C4-2B (cell line): ENCODE results near the gene CAMTA1.

Source experiments
- ZFX ChIP-seq: fragments of 450-650 bp; IDR thresholded peaks from 2 replicates; pipeline ENCODE4 v1.6.1; 2017
- TF ChIP-seq, protein P1 (sequence below): fragments of 450-650 bp; conservative IDR thresholded peaks from 2 replicates; pipeline ENCODE4 v1.5.1; 2017; ENCODE audit warnings: mild to moderate bottlenecking

DNA sequence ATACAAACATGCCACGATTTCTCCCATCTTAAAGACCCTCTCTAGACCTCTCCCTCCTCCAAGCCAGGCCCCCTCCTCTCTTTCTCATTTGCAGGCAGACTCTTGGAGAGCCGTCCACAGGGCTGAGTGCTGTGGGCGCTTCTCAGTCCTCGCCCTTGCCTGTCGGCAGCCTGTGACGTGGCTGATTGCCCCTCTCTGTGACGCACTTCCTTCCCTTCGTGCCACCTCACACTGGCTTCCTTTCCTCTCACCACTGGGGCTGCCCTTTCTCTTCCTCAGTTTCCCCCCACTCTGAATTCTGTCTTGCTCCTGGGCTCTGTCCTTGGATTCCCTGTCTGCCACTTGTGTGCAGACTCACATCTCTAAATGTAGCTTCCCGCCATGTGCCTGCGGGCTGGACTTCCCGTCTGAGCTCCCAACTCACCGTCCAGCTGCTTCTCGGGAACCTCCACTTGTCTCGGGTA lies 227.2 kb downstream of the CAMTA1 start:
- TF ChIP-seq, protein P1, sequence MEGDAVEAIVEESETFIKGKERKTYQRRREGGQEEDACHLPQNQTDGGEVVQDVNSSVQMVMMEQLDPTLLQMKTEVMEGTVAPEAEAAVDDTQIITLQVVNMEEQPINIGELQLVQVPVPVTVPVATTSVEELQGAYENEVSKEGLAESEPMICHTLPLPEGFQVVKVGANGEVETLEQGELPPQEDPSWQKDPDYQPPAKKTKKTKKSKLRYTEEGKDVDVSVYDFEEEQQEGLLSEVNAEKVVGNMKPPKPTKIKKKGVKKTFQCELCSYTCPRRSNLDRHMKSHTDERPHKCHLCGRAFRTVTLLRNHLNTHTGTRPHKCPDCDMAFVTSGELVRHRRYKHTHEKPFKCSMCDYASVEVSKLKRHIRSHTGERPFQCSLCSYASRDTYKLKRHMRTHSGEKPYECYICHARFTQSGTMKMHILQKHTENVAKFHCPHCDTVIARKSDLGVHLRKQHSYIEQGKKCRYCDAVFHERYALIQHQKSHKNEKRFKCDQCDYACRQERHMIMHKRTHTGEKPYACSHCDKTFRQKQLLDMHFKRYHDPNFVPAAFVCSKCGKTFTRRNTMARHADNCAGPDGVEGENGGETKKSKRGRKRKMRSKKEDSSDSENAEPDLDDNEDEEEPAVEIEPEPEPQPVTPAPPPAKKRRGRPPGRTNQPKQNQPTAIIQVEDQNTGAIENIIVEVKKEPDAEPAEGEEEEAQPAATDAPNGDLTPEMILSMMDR = no peak
- TF ChIP-seq ZFX = no peak
